ENCODE data around the gene PWWP2A.

GRCh38 chr5:160162910-160163309, 43.7 kb upstream of the PWWP2A start:
- no peak for TF ChIP-seq CTCF (conservative IDR thresholded peaks at IDR 0.05; ENCODE audit: low read depth in 2 of 2)
- TF ChIP-seq EZH2 (IDR thresholded peaks at IDR 0.05; ENCODE audit: low read depth, unreplicated experiment) = no peak
- TF ChIP-seq POLR2AphosphoS5 (IDR thresholded peaks at IDR 0.05; ENCODE audit: low read depth) = no peak
- TF ChIP-seq REST (IDR thresholded peaks at IDR 0.05; ENCODE audit: unreplicated experiment) = no peak
- TF ChIP-seq CREB1 (CRISPR knock-in tag; IDR thresholded peaks at IDR 0.05; ENCODE audit: low read depth) = no peak
- TF ChIP-seq EZH2phosphoT487 (IDR thresholded peaks at IDR 0.05; ENCODE audit: unreplicated experiment) = no peak
- no peak for TF ChIP-seq ETS1 (IDR thresholded peaks at IDR 0.05)
- no peak for TF ChIP-seq JUNB (IDR thresholded peaks at IDR 0.05; ENCODE audit: unreplicated experiment)
